MCF 10A (cell line): ENCODE data around the gene SCNN1B. TPM values are rescaled to one million over a fixed set of nuclear protein-coding genes. Genes with fewer than 3 reads are reported as not detected.

ENCODE experiments used
- BruUV-seq: library from RNA; stranded (reverse); fragments of 400-500 nt; replicated peaks from 2 replicates; lab custom pipeline; 2021; lab: Mats Ljungman, UMichigan
- CTCF ChIA-PET: fragments of 300-600 bp; sonication (Branson Sonifier 250); formaldehyde crosslinking; extraction: SDS; loops from one replicate; lab custom pipeline; 2021; ENCODE audit warnings: antibody characterized with exemption, inconsistent platforms; lab: Yijun Ruan, JAX
- POLR2A ChIA-PET: fragments of 300-600, 350-650 bp; sonication (Branson Sonifier 250); formaldehyde crosslinking; extraction: SDS; loops from one replicate; lab custom pipeline; 2020; ENCODE audit warnings: antibody characterized with exemption, inconsistent platforms; lab: Yijun Ruan, JAX
- DNase-seq: peaks from one replicate; pipeline ENCODE4 v3.0.0-alpha.2; 2018; ENCODE audit not compliant: unreplicated experiment
- H3K27ac Mint-ChIP-seq: one replicate; pipeline ENCODE4 v1.8.0; 2022; ENCODE audit warnings: mild to moderate bottlenecking, low read depth, mixed read lengths; ENCODE audit not compliant: unreplicated experiment
- H3K27me3 Mint-ChIP-seq: one replicate; pipeline ENCODE4 v1.8.0; 2022; ENCODE audit warnings: mixed read lengths; ENCODE audit not compliant: insufficient read depth, unreplicated experiment
- H3K36me3 Mint-ChIP-seq: one replicate; pipeline ENCODE4 v1.8.0; 2022; ENCODE audit warnings: mild to moderate bottlenecking, moderate library complexity, mixed read lengths; ENCODE audit not compliant: insufficient read depth, unreplicated experiment
- H3K4me1 Mint-ChIP-seq: one replicate; pipeline ENCODE4 v1.8.0; 2022; ENCODE audit warnings: mixed read lengths; ENCODE audit not compliant: insufficient read depth, unreplicated experiment
- H3K4me3 Mint-ChIP-seq: one replicate; pipeline ENCODE4 v1.8.0; 2022; ENCODE audit warnings: mild to moderate bottlenecking, moderate library complexity, mixed read lengths; ENCODE audit not compliant: unreplicated experiment
- H3K9me3 Mint-ChIP-seq: one replicate; pipeline ENCODE4 v1.8.0; 2022; ENCODE audit warnings: mixed read lengths; ENCODE audit not compliant: unreplicated experiment
- CTCF ChIP-seq: fragments of 200-600 bp; IDR thresholded peaks from one replicate; pipeline ENCODE4 v1.8.0; 2022; ENCODE audit warnings: antibody characterized with exemption, mild to moderate bottlenecking; ENCODE audit not compliant: unreplicated experiment
- intact Hi-C: fragments of 100-400 bp; cut with micrococcal nuclease; formaldehyde crosslinking; loops from 2 replicates; pipeline ENCODE4 v1.14.1; 2022
- total RNA-seq: library from RNA; stranded (reverse); gene quantifications from 2 replicates; pipeline ENCODE4 v1.2.3, GENCODE V29; 2022

The SCNN1B gene
- total RNA-seq, 1 experiment from 2014 or later, result 12.5 TPM

- ChIA-PET POLR2A (interaction anchor here (0.7 to 1.5 kb wide), 5 partner anchors 23 to 205 kb away, joined by 3 to 6 read pairs (median 3); no protein-coding TSS in a partner anchor), CTCF (interaction anchor here (0.7 to 2.2 kb wide), 2 partner anchors 66 to 211 kb away, joined by 3 to 8 read pairs; no protein-coding TSS in a partner anchor)
- peaks cover 34% of the 10 kb centered on the region for H3K4me1 Mint-ChIP-seq
- no peaks in the 10 kb centered on the region for H3K9me3 Mint-ChIP-seq
- no peak for DNase-seq
- H3K4me3 Mint-ChIP-seq, result no peak overlapping the region
- no peak for TF ChIP-seq CTCF
- intact Hi-C loops, result no loop called here
- BruUV-seq, result no TSS peak
- no peaks in the 10 kb centered on the region for H3K27me3 Mint-ChIP-seq
- no peaks in the 10 kb centered on the region for H3K36me3 Mint-ChIP-seq
- peak overlapping the region; percentile 67 for H3K27ac Mint-ChIP-seq
These were observed 65.9 kb downstream of the SCNN1B start for GRCh38 chr16:23367988-23368387.

GRCh38 chr16:23368469-23368868 is 66.4 kb downstream of the SCNN1B start:
- intact Hi-C loops, result no loop called here
- Mint-ChIP-seq H3K4me1 (peaks cover 31% of the 10 kb centered on the region), H3K27me3 (no peaks in the 10 kb centered on the region), H3K36me3 (no peaks in the 10 kb centered on the region), H3K27ac (peak overlapping the region; percentile 67), H3K9me3 (no peaks in the 10 kb centered on the region), H3K4me3 (no peak overlapping the region)
- ChIA-PET CTCF (interaction anchor here (0.7 to 2.2 kb wide), 2 partner anchors 66 to 212 kb away, joined by 3 to 8 read pairs; no protein-coding TSS in a partner anchor), POLR2A (interaction anchor here (0.7 to 1.5 kb wide), 5 partner anchors 22 to 205 kb away, joined by 3 to 6 read pairs (median 3); no protein-coding TSS in a partner anchor)
- peak; percentile 52 for DNase-seq
- no peak for TF ChIP-seq CTCF
- BruUV-seq, result no TSS peak

GRCh38 chr16:23369416-23369815 is 67.3 kb downstream of the SCNN1B start:
- peak overlapping the region; percentile 67 for H3K27ac Mint-ChIP-seq
- H3K27me3 Mint-ChIP-seq, result no peaks in the 10 kb centered on the region
- H3K4me3 Mint-ChIP-seq, result no peak overlapping the region
- H3K36me3 Mint-ChIP-seq, result no peaks in the 10 kb centered on the region
- H3K4me1 Mint-ChIP-seq, result peaks cover 23% of the 10 kb centered on the region
- no peak for DNase-seq
- CTCF ChIA-PET, result interaction anchor here (1.2 kb wide), 1 partner anchor 66 kb away, joined by 3 read pairs; no protein-coding TSS in a partner anchor
- intact Hi-C loops, result no loop called here
- no peaks in the 10 kb centered on the region for H3K9me3 Mint-ChIP-seq
- POLR2A ChIA-PET, result interaction anchor here (0.8 to 1.5 kb wide), 2 partner anchors 20 to 21 kb away, joined by 3 to 6 read pairs; no protein-coding TSS in a partner anchor
- BruUV-seq, result no TSS peak
- no peak for TF ChIP-seq CTCF

- H3K27me3 Mint-ChIP-seq, result no peaks in the 10 kb centered on the region
- POLR2A ChIA-PET, result interaction anchor here (0.5 to 1.7 kb wide), 2 partner anchors 20 kb away, joined by 3 to 10 read pairs; no protein-coding TSS in a partner anchor
- H3K27ac Mint-ChIP-seq, result no peak overlapping the region
- DNase-seq, result no peak
- H3K4me3 Mint-ChIP-seq, result no peak overlapping the region
- no TSS peak for BruUV-seq
- H3K9me3 Mint-ChIP-seq, result no peaks in the 10 kb centered on the region
- CTCF ChIA-PET, result interaction anchor here (0.5 kb wide), 1 partner anchor 63 kb away, joined by 3 read pairs; no protein-coding TSS in a partner anchor
- no peak for TF ChIP-seq CTCF
- H3K36me3 Mint-ChIP-seq, result no peaks in the 10 kb centered on the region
- intact Hi-C loops, result no loop called here
- H3K4me1 Mint-ChIP-seq, result peaks cover 9% of the 10 kb centered on the region
These were observed 69.3 kb downstream of the SCNN1B start for GRCh38 chr16:23371368-23371767.
